Measurements from ENCODE around the gene LYPD5. TPM values are rescaled to one million over a fixed set of nuclear protein-coding genes. Genes with fewer than 3 reads are reported as not detected.

The LYPD5 gene
- total RNA-seq, 4 donors from 2014 or later: 48.5 to 114 (median 98.5) TPM

DNA sequence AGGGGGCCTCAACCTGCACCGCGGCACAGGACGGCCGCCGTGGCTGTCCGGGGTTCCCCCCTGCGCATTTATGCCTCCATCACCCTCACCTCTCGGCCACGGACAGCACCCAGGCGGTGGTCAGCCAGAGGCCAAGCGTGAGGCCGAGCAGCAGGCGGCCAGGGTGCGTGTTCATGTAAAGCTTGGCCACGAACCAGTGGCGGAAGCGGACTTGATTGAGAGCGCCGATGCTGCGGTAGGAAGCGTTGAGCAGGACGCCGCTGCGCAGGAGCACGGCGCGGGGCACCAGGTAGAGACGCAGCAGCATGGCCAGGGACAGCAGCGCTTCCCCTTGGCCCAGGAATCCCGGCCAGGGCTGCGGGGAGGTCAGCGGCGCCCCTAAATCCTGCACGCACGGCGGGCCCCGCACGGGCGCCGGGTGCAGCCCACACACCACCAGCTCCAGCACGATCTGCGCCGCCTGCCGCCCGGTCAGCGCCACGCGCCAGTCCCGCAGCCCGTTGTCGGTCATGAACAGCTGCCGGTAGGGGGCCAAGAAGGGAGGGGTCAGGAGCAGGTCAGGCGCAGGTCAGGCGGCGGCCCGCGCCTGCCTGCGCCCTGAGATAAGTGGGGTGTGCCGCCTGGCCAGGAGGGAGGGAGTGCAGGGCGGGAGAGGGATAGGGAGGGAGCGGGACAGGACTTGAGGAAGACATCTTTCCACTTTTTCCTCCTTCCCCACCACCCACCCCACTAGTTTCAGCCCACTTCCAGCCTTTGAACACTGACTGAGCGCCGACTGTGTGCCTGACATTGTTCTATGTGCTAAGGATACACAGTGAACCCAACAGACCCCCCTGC lies 27.9 kb downstream of the LYPD5 start:
- peaks cover 24% of the 10 kb centered on the region for H3K4me1 ChIP-seq
- 59% methylated on average over 26 of the region's 63 CpGs for WGBS
- H3K27ac ChIP-seq: peak overlapping the region; percentile 7
- no peak for TF ChIP-seq POLR2A (IDR thresholded peaks at IDR 0.05)
- TF ChIP-seq, protein P1, sequence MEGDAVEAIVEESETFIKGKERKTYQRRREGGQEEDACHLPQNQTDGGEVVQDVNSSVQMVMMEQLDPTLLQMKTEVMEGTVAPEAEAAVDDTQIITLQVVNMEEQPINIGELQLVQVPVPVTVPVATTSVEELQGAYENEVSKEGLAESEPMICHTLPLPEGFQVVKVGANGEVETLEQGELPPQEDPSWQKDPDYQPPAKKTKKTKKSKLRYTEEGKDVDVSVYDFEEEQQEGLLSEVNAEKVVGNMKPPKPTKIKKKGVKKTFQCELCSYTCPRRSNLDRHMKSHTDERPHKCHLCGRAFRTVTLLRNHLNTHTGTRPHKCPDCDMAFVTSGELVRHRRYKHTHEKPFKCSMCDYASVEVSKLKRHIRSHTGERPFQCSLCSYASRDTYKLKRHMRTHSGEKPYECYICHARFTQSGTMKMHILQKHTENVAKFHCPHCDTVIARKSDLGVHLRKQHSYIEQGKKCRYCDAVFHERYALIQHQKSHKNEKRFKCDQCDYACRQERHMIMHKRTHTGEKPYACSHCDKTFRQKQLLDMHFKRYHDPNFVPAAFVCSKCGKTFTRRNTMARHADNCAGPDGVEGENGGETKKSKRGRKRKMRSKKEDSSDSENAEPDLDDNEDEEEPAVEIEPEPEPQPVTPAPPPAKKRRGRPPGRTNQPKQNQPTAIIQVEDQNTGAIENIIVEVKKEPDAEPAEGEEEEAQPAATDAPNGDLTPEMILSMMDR (IDR thresholded peaks at IDR 0.05): peak in 1 of 2 donors; percentile 65
- DNase-seq (ENCODE audit: low spot score in 2 of 2): no peak
- H3K4me3 ChIP-seq: peak overlapping the region; percentile 14
- no peaks in the 10 kb centered on the region for H3K27me3 ChIP-seq
- no peaks in the 10 kb centered on the region for H3K9me3 ChIP-seq
- no peaks in the 10 kb centered on the region for H3K36me3 ChIP-seq

GRCh38 chr19:43773725-43774102 lies 28.5 kb downstream of the LYPD5 start:
- Histone ChIP-seq H3K4me1 (peaks cover 23% of the 10 kb centered on the region), H3K9me3 (no peaks in the 10 kb centered on the region), H3K4me3 (no peak overlapping the region), H3K36me3 (no peaks in the 10 kb centered on the region), H3K27me3 (no peaks in the 10 kb centered on the region), H3K27ac (no peak overlapping the region)
- DNase-seq (ENCODE audit: low spot score in 2 of 2): no peak
- WGBS: 96% methylated on average over 5 of the region's 5 CpGs
- TF ChIP-seq, protein P1 (IDR thresholded peaks at IDR 0.05): no peak
- TF ChIP-seq POLR2A (IDR thresholded peaks at IDR 0.05) (no peak), EP300 (IDR thresholded peaks at IDR 0.05) (no peak), POLR2AphosphoS5 (IDR thresholded peaks at IDR 0.05) (no peak)

DNA sequence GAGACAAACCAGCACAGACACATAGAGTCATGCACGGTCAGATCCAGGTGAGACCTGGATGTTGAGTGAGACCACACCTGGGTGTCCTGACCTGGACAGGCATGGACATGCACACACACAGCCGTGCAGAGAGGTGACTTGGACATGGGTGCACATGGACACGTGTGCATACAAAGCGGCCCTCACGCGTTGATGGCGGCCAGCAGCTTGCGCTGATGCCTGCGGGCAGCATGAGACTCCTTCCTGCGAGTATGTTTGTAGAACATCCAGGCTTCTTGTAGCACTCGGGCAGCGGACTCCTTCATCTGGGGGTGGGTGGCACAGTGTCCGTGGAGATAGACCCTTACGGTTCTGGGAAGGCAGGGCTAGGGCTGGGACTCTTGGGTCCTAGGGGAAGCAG lies 33.0 kb downstream of the LYPD5 start:
- WGBS: 80% methylated on average over 13 of the region's 14 CpGs
- Histone ChIP-seq H3K4me1 (peaks cover 33% of the 10 kb centered on the region), H3K27ac (no peak overlapping the region), H3K9me3 (no peaks in the 10 kb centered on the region), H3K27me3 (no peaks in the 10 kb centered on the region), H3K4me3 (no peak overlapping the region), H3K36me3 (no peaks in the 10 kb centered on the region)
- DNase-seq (ENCODE audit: low spot score in 2 of 2): no peak
- TF ChIP-seq POLR2A (IDR thresholded peaks at IDR 0.05) (no peak), EP300 (IDR thresholded peaks at IDR 0.05) (no peak), POLR2AphosphoS5 (IDR thresholded peaks at IDR 0.05) (no peak)
- TF ChIP-seq, protein P1 (IDR thresholded peaks at IDR 0.05): no peak

GRCh38 chr19:43768273-43769050 lies 33.8 kb downstream of the LYPD5 start:
- WGBS: 73% methylated on average over 15 of the region's 15 CpGs
- Histone ChIP-seq H3K9me3 (no peaks in the 10 kb centered on the region), H3K27me3 (no peaks in the 10 kb centered on the region), H3K4me3 (no peak overlapping the region), H3K4me1 (peaks cover 37% of the 10 kb centered on the region), H3K36me3 (no peaks in the 10 kb centered on the region), H3K27ac (no peak overlapping the region)
- TF ChIP-seq EP300 (IDR thresholded peaks at IDR 0.05) (no peak), POLR2A (IDR thresholded peaks at IDR 0.05) (no peak), POLR2AphosphoS5 (IDR thresholded peaks at IDR 0.05) (no peak)
- TF ChIP-seq, protein P1 (IDR thresholded peaks at IDR 0.05): no peak
- DNase-seq (ENCODE audit: low spot score in 2 of 2): no peak

DNA sequence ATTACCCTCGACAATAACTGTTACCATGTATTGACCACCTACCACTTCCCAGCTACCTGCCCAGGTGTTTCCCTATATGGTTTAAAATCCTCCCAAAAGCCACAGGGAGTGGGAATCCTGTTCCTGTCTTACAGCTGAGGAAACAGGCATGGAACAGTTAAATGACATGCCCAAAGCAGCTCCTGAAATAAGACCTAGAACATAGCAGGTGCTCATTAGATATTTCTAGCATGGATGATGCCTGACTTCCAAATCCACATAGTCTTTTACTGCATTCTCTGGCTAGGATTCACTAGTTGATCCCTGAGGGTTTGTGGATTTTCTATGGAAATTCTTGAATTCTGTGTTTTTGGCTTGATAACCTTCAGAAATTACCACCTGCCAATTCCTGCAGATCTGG lies 34.4 kb downstream of the LYPD5 start:
- 71% methylated on average over 1 of the region's 1 CpG for WGBS
- no peaks in the 10 kb centered on the region for H3K9me3 ChIP-seq
- H3K27ac ChIP-seq: peak overlapping the region; percentile 38

More for the DNA sequence above, 34.4 kb downstream of the LYPD5 start:
- TF ChIP-seq POLR2A (IDR thresholded peaks at IDR 0.05) (no peak), POLR2AphosphoS5 (IDR thresholded peaks at IDR 0.05) (no peak), EP300 (IDR thresholded peaks at IDR 0.05) (no peak)
- TF ChIP-seq, protein P1 (IDR thresholded peaks at IDR 0.05): no peak
- H3K4me1 ChIP-seq: peaks cover 40% of the 10 kb centered on the region
- no peak overlapping the region for H3K4me3 ChIP-seq
- no peaks in the 10 kb centered on the region for H3K36me3 ChIP-seq
- no peak for DNase-seq (ENCODE audit: low spot score in 2 of 2)
- H3K27me3 ChIP-seq: no peaks in the 10 kb centered on the region

All from suprapubic skin (tissue), 4 donors.